Caco-2 (cell line): ENCODE data around the gene CD320. TPM values are rescaled to one million over a fixed set of nuclear protein-coding genes. Genes with fewer than 3 reads are reported as not detected.

Source experiments
- BruUV-seq: library from RNA; stranded (reverse); fragments of 400-500 nt; replicated peaks from 2 replicates; lab custom pipeline; 2021; lab: Mats Ljungman, UMichigan
- CTCF ChIA-PET: fragments of 300-600 bp; sonication (Branson Sonifier 250); formaldehyde crosslinking; loops from one replicate; lab custom pipeline; 2022; ENCODE audit warnings: antibody characterized with exemption; lab: Charles Lee
- POLR2A ChIA-PET: fragments of 300-600 bp; sonication (Branson Sonifier 250); formaldehyde crosslinking; loops from one replicate; lab custom pipeline; 2022; ENCODE audit warnings: antibody characterized with exemption; lab: Charles Lee
- DNase-seq, 2 experiments: peaks; one replicate each; pipeline versions ENCODE4 v3.0.0 to v3.0.0-alpha.2; 2020 to 2022
- H3K27me3 ChIP-seq: replicated peaks from 2 replicates; pipeline ENCODE4 v1.6.0; 2011; ENCODE audit warnings: low read length; ENCODE audit not compliant: control insufficient read depth, insufficient read depth
- H3K36me3 ChIP-seq: 2 replicates; pipeline ENCODE4 v1.5.1; 2011; ENCODE audit warnings: low read length; ENCODE audit not compliant: control insufficient read depth, insufficient read depth
- H3K4me1 ChIP-seq: fragments of 250-450 bp; sonication (Bioruptor Pico); 2 replicates; pipeline ENCODE4 v1.5.1; 2020; ENCODE audit warnings: mild to moderate bottlenecking
- H3K4me3 ChIP-seq: 2 replicates; pipeline ENCODE4 v1.5.1; 2011; ENCODE audit warnings: low read depth, mild to moderate bottlenecking, control low read depth, low read length
- H3K9me3 ChIP-seq: fragments of 250-450 bp; sonication (Bioruptor Pico); 2 replicates; pipeline ENCODE4 v1.5.1; 2020; ENCODE audit warnings: mild to moderate bottlenecking, moderate library complexity
- H3K27ac Mint-ChIP-seq: one replicate; pipeline ENCODE4 v1.8.0; 2022; ENCODE audit warnings: mixed read lengths; ENCODE audit not compliant: unreplicated experiment
- H3K27me3 Mint-ChIP-seq: one replicate; pipeline ENCODE4 v1.8.0; 2022; ENCODE audit warnings: mixed read lengths; ENCODE audit not compliant: insufficient read depth, unreplicated experiment
- H3K36me3 Mint-ChIP-seq: one replicate; pipeline ENCODE4 v1.8.0; 2022; ENCODE audit warnings: mild to moderate bottlenecking, mixed read lengths; ENCODE audit not compliant: insufficient read depth, unreplicated experiment
- H3K4me1 Mint-ChIP-seq: one replicate; pipeline ENCODE4 v1.8.0; 2022; ENCODE audit warnings: low read depth, mixed read lengths; ENCODE audit not compliant: unreplicated experiment
- H3K4me3 Mint-ChIP-seq: one replicate; pipeline ENCODE4 v1.8.0; 2022; ENCODE audit warnings: mild to moderate bottlenecking, moderate library complexity, mixed read lengths; ENCODE audit not compliant: unreplicated experiment
- H3K9me3 Mint-ChIP-seq: one replicate; pipeline ENCODE4 v1.8.0; 2022; ENCODE audit warnings: mixed read lengths; ENCODE audit not compliant: unreplicated experiment
- CTCF ChIP-seq, 2 experiments: fragments of 200-600 bp in 1 of 2; IDR thresholded peaks; 1 replicate in 1 of 2; 2 replicates in 1 of 2; pipeline versions ENCODE4 v1.5.1 to v1.8.0; 2011 to 2022; ENCODE audit warnings: antibody characterized with exemption in 1 of 2, control low read depth in 1 of 2, inconsistent platforms in 1 of 2, low read depth in 1 of 2, low read length in 1 of 2, mild to moderate bottlenecking in 1 of 2, moderate library complexity in 1 of 2; ENCODE audit not compliant: insufficient read depth in 1 of 2, severe bottlenecking in 1 of 2, unreplicated experiment in 1 of 2
- intact Hi-C: fragments of 100-400 bp; cut with micrococcal nuclease; formaldehyde crosslinking; loops from one replicate; pipeline ENCODE4 v1.10.0; 2022; ENCODE audit not compliant: unreplicated experiment
- total RNA-seq: library from RNA; stranded (reverse); gene quantifications from 2 replicates; pipeline ENCODE4 v1.2.3, GENCODE V29; 2022

Gene CD320
- total RNA-seq, 1 experiment from 2014 or later, result 81.0 TPM

DNA sequence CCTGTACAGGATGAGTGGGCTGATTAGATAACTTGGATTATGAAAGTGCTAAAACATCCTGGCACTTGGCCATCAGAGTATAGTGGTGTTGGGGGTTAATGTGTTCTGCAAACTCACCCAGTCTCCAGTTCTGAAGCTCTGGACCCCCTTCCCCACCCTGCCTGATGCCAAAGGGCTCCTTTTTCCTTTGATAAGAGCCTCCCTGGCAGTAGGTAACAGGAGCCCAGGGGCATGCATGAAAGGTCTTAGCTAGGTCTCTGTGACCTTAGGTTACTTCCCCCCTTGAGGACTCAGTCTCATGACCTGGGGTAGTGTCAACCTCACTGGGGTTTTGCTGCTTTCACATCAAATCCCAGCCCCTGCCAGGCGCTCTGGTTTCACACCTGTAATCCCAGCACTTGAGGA lies 15.6 kb upstream of the CD320 start:
- Mint-ChIP-seq H3K27me3 (no peaks in the 10 kb centered on the region), H3K27ac (no peak overlapping the region), H3K36me3 (peaks cover 72% of the 10 kb centered on the region), H3K4me1 (peaks cover 7% of the 10 kb centered on the region), H3K4me3 (no peak overlapping the region), H3K9me3 (no peaks in the 10 kb centered on the region)
- intact Hi-C loops, result no loop called here
- Histone ChIP-seq H3K9me3 (no peaks in the 10 kb centered on the region), H3K36me3 (peaks cover 4% of the 10 kb centered on the region), H3K4me1 (peaks cover 9% of the 10 kb centered on the region), H3K27me3 (no peaks in the 10 kb centered on the region), H3K4me3 (no peak overlapping the region)
- no TSS peak for BruUV-seq
- POLR2A ChIA-PET, result interaction anchor here (1.3 kb wide), 1 partner anchor 11 kb away, joined by 5 read pairs; no protein-coding TSS in a partner anchor
- no peak for TF ChIP-seq CTCF (IDR thresholded peaks at IDR 0.05; ENCODE audit: insufficient read depth in 1 of 2, low read depth in 1 of 2, low read length in 1 of 2, severe bottlenecking in 1 of 2, unreplicated experiment in 1 of 2)
- CTCF ChIA-PET, result no interaction called here
- no peak for DNase-seq

- Histone ChIP-seq H3K36me3 (peaks cover 4% of the 10 kb centered on the region), H3K4me1 (peaks cover 9% of the 10 kb centered on the region), H3K9me3 (no peaks in the 10 kb centered on the region), H3K27me3 (no peaks in the 10 kb centered on the region), H3K4me3 (peak overlapping the region; percentile 79)
- Mint-ChIP-seq H3K4me3 (peak overlapping the region; percentile 100), H3K36me3 (peaks cover 72% of the 10 kb centered on the region), H3K27me3 (no peaks in the 10 kb centered on the region), H3K27ac (peak overlapping the region; percentile 99), H3K9me3 (no peaks in the 10 kb centered on the region), H3K4me1 (peaks cover 7% of the 10 kb centered on the region)
- ChIA-PET POLR2A (no interaction called here), CTCF (no interaction called here)
- intact Hi-C loops, result no loop called here
- no peak for DNase-seq
- no TSS peak for BruUV-seq
- no peak for TF ChIP-seq CTCF (IDR thresholded peaks at IDR 0.05; ENCODE audit: insufficient read depth in 1 of 2, low read depth in 1 of 2, low read length in 1 of 2, severe bottlenecking in 1 of 2, unreplicated experiment in 1 of 2)
Measured at GRCh38 chr19:8322638-8322997, 14.5 kb upstream of the CD320 start.

DNA sequence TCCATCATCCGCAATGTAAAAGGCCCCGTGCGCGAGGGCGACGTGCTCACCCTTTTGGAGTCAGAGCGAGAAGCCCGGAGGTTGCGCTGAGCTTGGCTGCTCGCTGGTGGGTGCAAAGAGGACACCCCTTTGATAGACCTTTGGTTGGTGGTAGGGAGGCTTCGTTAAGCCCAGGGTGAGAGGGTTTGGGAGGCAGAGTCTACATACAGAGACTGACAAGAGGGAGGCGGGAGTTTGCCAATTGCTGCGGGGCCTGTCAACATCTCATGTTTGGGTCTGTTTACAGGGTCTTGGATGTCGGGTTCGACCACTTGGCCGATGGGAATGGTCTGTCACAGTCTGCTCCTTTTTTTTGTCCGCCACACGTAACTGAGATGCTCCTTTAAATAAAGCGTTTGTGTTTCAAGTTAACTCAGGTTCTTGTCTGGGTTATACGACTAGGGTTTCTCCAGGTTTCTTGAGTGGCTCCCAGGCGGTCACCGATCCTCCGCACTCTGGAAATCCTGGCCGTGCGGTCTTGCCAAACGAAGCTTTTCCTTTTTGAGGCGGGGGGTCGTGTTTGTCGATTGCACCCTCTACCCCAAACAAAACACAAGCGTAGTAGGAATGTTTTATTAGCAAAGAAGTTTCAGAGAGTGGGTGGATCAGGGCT lies 14.0 kb upstream of the CD320 start:
- Histone ChIP-seq H3K9me3 (no peaks in the 10 kb centered on the region), H3K27me3 (no peaks in the 10 kb centered on the region), H3K36me3 (peaks cover 4% of the 10 kb centered on the region), H3K4me3 (peak overlapping the region; percentile 79), H3K4me1 (peaks cover 9% of the 10 kb centered on the region)
- intact Hi-C loops, result loop anchor here (2.0 kb wide), 1 partner anchor 163 kb away; no protein-coding TSS in a partner anchor
- peak overlapping the region; percentile 99 for H3K27ac Mint-ChIP-seq
- no peaks in the 10 kb centered on the region for H3K27me3 Mint-ChIP-seq
- H3K4me1 Mint-ChIP-seq, result peaks cover 7% of the 10 kb centered on the region
- peak overlapping the region; percentile 100 for H3K4me3 Mint-ChIP-seq
- TF ChIP-seq CTCF (IDR thresholded peaks at IDR 0.05; ENCODE audit: insufficient read depth in 1 of 2, low read depth in 1 of 2, low read length in 1 of 2, severe bottlenecking in 1 of 2, unreplicated experiment in 1 of 2), result no peak
- CTCF ChIA-PET, result interaction anchor here (0.6 to 1.1 kb wide), 2 partner anchors 13 to 55 kb away, joined by 3 read pairs; no protein-coding TSS in a partner anchor
- no peaks in the 10 kb centered on the region for H3K9me3 Mint-ChIP-seq
- no TSS peak for BruUV-seq
- no peak for DNase-seq
- peaks cover 71% of the 10 kb centered on the region for H3K36me3 Mint-ChIP-seq
- POLR2A ChIA-PET, result interaction anchor here (0.6 to 0.8 kb wide), 3 partner anchors 7 to 17 kb away, joined by 5 to 9 read pairs (median 6); no protein-coding TSS in a partner anchor
